Transverse colon (tissue), 4 donors: ENCODE measurements around the gene RAB1A. TPM values are rescaled to one million over a fixed set of nuclear protein-coding genes. Genes with fewer than 3 reads are reported as not detected.
"Not testable (repeated sequence)": the region's sequence is repeated elsewhere in the genome, so short reads cannot be mapped to it uniquely, and the experiment has no call there.

Source experiments
- DNase-seq: peaks from one replicate; pipeline ENCODE4 v3.0.0-alpha.2; 2019
- H3K27ac ChIP-seq, 4 donors: fragments of 200-600 bp; sonication (generic); 2 replicates each; pipeline ENCODE4 v1.5.1; 2016 to 2018; ENCODE audit warnings: inconsistent platforms in 4 of 4
- H3K27me3 ChIP-seq: fragments of 200-600 bp; sonication (generic); 2 replicates; pipeline ENCODE4 v1.5.1; 2017; ENCODE audit warnings: inconsistent platforms
- H3K36me3 ChIP-seq, 4 donors: fragments of 200-600 bp; sonication (generic); 2 replicates each; pipeline ENCODE4 v1.5.1; 2017 to 2019; ENCODE audit warnings: inconsistent platforms in 4 of 4
- H3K4me1 ChIP-seq, 4 donors: fragments of 200-600 bp; sonication (generic); 2 replicates each; pipeline ENCODE4 v1.5.1; 2017 to 2020; ENCODE audit warnings: inconsistent platforms in 4 of 4
- H3K4me3 ChIP-seq, 4 donors: fragments of 200-600 bp; sonication (generic); 1 replicate in 1 of 4; 2 replicates in 3 of 4; pipeline versions ENCODE4 v1.5.1 to v1.6.1; 2017 to 2019; ENCODE audit warnings: inconsistent platforms in 4 of 4
- H3K9me3 ChIP-seq, 2 donors: fragments of 200-600 bp; sonication (generic); 2 replicates each; pipeline ENCODE4 v1.5.1; 2017 to 2019; ENCODE audit warnings: inconsistent platforms in 2 of 2
- EP300 ChIP-seq: sonication (generic); formaldehyde crosslinking; IDR thresholded peaks from one replicate; pipeline ENCODE4 v1.6.1; 2017; ENCODE audit warnings: antibody characterized with exemption, low read depth
- POLR2A ChIP-seq: fragments of 450-650 bp; IDR thresholded peaks from one replicate; pipeline ENCODE4 v1.6.1; 2016; ENCODE audit warnings: antibody characterized with exemption, mild to moderate bottlenecking, moderate library complexity
- POLR2AphosphoS5 ChIP-seq, 3 donors: sonication (generic); formaldehyde crosslinking; IDR thresholded peaks; one replicate each; pipeline ENCODE4 v1.6.1; 2016; ENCODE audit warnings: antibody characterized with exemption in 3 of 3
- WGBS, 2 donors: methylation state at CpG; one replicate each; pipeline ENCODE4 v1.1.5; 2018; ENCODE audit warnings: low coverage in 1 of 2; 5-methylcytosine and 5-hydroxymethylcytosine counted together
- in situ Hi-C, 4 donors: fragments of 200-750 bp; cut with MboI; loops; one replicate each; pipeline versions ENCODE4 v1.15.0 to v1.15.1; 2017; ENCODE audit warnings: low sequenced_read_pairs in 3 of 4, low pct_ligation_motif_present in 1 of 4, low pct_unique_long_range_greater_than_20kb in 1 of 4
- intact Hi-C: fragments of 100-400 bp; cut with DNase I; formaldehyde crosslinking; loops from one replicate; pipeline ENCODE4 v1.15.1; 2023; ENCODE audit warnings: low total_unique reads
- total RNA-seq, 4 donors: library from RNA; depleted of rRNA; stranded (reverse); fragments of >200 nt; gene quantifications; one replicate each; pipeline ENCODE4 v1.1.0, GENCODE V29; 2016
- TF ChIP-seq, protein P1 (sequence below), 5 experiments: fragments of 200-600 bp in 3 of 5; fragments of 450-650 bp in 2 of 5; sonication (generic) in 3 of 5; IDR thresholded peaks; 1 replicate in 2 of 5; 2 replicates in 3 of 5; pipeline ENCODE4 v1.5.1; 2016 to 2017; ENCODE audit warnings: antibody characterized with exemption in 5 of 5, inconsistent platforms in 3 of 5, mild to moderate bottlenecking in 2 of 5, moderate library complexity in 1 of 5

Gene RAB1A
- total RNA-seq, 4 donors from 2014 or later = 16.9 to 98.3 (median 55.0) TPM

DNA sequence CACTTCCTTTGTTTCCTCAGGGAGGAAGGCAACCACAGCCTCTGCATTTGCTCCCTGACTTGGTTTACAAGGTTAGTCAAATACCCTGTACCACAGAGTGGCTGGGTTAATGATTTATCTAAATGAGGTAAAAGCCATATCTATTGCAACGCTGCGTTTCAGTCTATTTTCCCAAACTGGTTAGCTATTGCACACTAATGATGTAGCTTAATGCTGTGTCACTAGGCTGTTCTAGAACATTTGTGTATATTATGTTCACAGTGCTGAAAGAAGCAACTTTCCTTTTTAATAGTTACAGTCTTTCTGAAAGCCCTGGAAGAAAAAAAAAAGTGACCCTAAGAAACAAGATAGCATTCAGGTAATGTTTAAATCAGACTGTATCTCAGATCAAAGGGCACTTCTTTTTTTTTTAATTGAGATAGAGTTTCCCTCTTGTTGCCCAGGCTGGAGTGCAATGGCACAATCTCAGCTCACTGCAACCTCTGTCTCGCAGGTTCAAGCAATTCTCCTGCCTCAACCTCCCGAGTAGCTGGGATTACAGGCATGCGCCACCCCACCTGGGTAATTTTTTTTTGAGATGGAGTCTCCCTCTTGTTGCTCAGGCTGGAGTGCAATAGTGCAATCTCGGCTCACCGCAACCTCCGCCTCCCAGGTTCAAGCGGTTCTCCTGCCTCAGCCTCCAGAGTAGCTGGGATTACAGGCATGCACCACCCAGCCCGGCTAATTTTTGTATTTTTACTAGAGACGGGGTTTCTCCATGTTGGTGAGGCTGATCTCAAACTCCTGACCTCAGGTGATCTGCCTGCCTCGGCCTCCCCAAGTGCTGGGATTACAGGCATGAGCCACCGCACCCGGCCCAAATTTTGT lies 40.9 kb upstream of the RAB1A start:
- 64 to 65% methylated on average over 2 to 14 of the region's 14 CpGs for WGBS, 2 donors
- peak in 2 of 3 donors; percentile 21 to 22 for TF ChIP-seq POLR2AphosphoS5 (IDR thresholded peaks at IDR 0.05)
- intact Hi-C loops, H3K9me3 ChIP-seq, H3K36me3 ChIP-seq, H3K27me3 ChIP-seq, H3K4me3 ChIP-seq: not testable (repeated sequence)
- in situ Hi-C loops = loop anchor here in 2 of 4 donors (10.0 to 25.0 kb wide), 2 partner anchors 256 to 259 kb away; no protein-coding TSS in a partner anchor
- H3K27ac ChIP-seq = peak overlapping the region; percentile 71 to 81 (median 77)
- peaks cover 0 to 26% (median 6%) of the 10 kb centered on the region in 4 donors for H3K4me1 ChIP-seq
- peak; percentile 33 for DNase-seq

DNA sequence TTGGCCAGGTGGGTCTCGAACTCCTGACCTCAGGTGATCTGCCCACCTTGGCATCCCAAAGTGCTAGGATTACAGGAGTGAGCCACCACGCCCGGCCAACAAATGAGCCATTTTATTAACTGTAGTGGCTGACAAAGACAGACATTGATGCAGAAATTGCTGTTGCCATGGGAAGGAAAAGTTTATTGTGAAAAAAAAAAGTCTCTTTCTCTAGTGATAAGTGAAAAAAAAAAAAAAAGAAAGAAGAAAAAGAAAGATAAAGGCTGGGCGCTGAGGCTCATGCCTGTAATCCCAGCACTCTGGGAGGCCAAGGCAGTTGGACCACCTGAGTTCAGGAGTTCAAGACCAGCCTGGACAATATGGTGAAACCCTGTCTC lies 39.8 kb upstream of the RAB1A start:
- 65 to 76% methylated on average over 3 to 4 of the region's 4 CpGs for WGBS, 2 donors
- Histone ChIP-seq H3K4me1 (peaks cover 0 to 32% (median 6%) of the 10 kb centered on the region in 4 donors), H3K27ac (peak overlapping the region in 3 of 4 donors; percentile 73 to 81 (median 81)), H3K9me3 (no peaks in the 10 kb centered on the region), H3K27me3 (no peaks in the 10 kb centered on the region), H3K4me3 (no peak overlapping the region), H3K36me3 (no peaks in the 10 kb centered on the region)
- in situ Hi-C loops = loop anchor here in 2 of 4 donors (10.0 to 25.0 kb wide), 2 partner anchors 255 to 257 kb away; no protein-coding TSS in a partner anchor
- TF ChIP-seq EP300 (no peak), POLR2A (no peak), POLR2AphosphoS5 (IDR thresholded peaks at IDR 0.05) (no peak)
- TF ChIP-seq, protein P1, sequence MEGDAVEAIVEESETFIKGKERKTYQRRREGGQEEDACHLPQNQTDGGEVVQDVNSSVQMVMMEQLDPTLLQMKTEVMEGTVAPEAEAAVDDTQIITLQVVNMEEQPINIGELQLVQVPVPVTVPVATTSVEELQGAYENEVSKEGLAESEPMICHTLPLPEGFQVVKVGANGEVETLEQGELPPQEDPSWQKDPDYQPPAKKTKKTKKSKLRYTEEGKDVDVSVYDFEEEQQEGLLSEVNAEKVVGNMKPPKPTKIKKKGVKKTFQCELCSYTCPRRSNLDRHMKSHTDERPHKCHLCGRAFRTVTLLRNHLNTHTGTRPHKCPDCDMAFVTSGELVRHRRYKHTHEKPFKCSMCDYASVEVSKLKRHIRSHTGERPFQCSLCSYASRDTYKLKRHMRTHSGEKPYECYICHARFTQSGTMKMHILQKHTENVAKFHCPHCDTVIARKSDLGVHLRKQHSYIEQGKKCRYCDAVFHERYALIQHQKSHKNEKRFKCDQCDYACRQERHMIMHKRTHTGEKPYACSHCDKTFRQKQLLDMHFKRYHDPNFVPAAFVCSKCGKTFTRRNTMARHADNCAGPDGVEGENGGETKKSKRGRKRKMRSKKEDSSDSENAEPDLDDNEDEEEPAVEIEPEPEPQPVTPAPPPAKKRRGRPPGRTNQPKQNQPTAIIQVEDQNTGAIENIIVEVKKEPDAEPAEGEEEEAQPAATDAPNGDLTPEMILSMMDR (IDR thresholded peaks at IDR 0.05) = no peak
- intact Hi-C loops = no loop called here
- no peak for DNase-seq

DNA sequence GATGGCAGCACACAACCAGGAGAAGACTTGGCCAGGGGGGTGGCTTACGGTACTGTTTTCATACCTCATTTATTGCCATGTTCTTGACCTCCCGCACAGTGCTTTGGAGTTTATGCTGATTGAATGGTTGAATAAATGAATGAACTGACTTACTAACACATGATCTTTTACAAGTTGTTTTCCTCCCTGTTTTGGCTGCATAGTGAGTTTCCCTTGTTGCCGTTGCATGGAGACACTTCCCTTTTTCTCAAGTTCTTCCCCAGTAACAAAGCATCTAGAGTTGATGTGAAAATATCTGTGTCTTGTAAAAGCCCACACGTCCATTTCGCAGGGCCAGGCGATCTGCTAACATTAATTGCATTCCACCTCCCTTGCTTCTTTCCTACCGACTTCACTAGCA lies 35.7 kb upstream of the RAB1A start:
- peaks cover 3 to 48% (median 20%) of the 10 kb centered on the region in 4 donors for H3K4me1 ChIP-seq
- DNase-seq = no peak
- no peaks in the 10 kb centered on the region for H3K27me3 ChIP-seq
- WGBS, 2 donors = 69 to 77% methylated on average over 7 of the region's 7 CpGs
- H3K9me3 ChIP-seq = no peaks in the 10 kb centered on the region
- H3K36me3 ChIP-seq = no peaks in the 10 kb centered on the region
- peak overlapping the region in 3 of 4 donors; percentile 18 to 56 (median 20) for H3K27ac ChIP-seq
- H3K4me3 ChIP-seq = no peak overlapping the region
- TF ChIP-seq POLR2AphosphoS5 (IDR thresholded peaks at IDR 0.05) = no peak
- in situ Hi-C loops (loop anchor here in 1 of 4 donors (25.0 kb wide), 1 partner anchor 253 kb away; no protein-coding TSS in a partner anchor), intact Hi-C loops (no loop called here)

DNA sequence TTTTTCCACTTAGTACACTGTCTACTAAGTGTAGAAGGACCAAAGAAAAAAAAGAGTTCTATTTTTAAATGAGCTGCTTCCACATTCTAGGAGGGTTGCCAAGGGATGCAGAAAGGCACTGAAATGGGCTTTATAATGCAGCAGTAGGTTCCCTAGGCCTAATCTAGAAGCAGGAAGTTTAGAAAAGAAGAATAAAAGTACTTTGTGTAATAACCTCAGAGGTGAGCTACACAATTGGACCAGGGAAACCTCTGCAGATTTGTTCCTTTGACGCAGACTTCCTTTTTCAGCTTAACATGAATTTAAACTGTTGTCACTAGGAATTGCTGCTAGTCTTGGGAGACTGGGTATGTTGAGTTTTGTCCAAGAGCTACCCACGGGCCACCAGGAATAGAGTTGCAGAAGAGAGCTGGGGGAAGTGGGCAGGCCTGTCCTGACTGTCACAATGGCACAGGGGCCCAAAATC lies 34.6 kb upstream of the RAB1A start:
- TF ChIP-seq EP300 (no peak), POLR2AphosphoS5 (IDR thresholded peaks at IDR 0.05) (peak in 1 of 3 donors; percentile 6)
- in situ Hi-C loops (loop anchor here in 1 of 4 donors (25.0 kb wide), 1 partner anchor 252 kb away; no protein-coding TSS in a partner anchor), intact Hi-C loops (no loop called here)
- H3K36me3 ChIP-seq = no peaks in the 10 kb centered on the region
- no peaks in the 10 kb centered on the region for H3K9me3 ChIP-seq
- H3K27ac ChIP-seq = peak overlapping the region; percentile 18 to 56 (median 28)
- H3K4me1 ChIP-seq = peaks cover 3 to 48% (median 20%) of the 10 kb centered on the region in 4 donors
- DNase-seq = no peak
- WGBS, 2 donors = 33 to 50% methylated on average over 1 to 2 of the region's 2 CpGs
- no peak overlapping the region for H3K4me3 ChIP-seq
- H3K27me3 ChIP-seq = no peaks in the 10 kb centered on the region

DNA sequence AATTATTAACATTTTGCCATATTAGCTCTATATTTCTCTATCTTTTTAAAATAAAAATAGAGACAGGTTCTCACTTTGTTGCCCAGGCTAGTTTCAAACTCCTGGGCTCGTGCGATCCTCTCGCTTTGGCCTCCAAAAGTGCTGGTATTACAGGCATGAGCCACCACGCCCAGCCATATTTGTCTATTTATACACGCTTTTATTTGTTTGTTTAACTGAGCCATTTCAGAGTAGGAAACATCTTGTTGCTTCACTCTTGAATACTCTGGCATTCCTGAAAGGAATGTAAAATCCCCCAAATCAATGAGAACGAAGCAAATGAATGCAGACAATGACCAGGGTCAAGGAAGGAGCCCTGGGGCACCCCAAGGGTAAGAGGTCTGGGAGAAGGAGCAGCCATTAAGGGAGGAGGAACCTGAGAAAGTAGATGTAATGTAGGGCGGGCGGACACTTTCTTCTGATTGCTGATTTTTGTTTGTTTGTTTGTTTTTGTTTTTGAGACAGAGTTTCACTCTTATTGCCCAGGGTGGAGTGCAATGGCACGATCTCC lies 31.7 kb upstream of the RAB1A start:
- Histone ChIP-seq H3K27me3 (no peaks in the 10 kb centered on the region), H3K4me1 (peaks cover 3 to 50% (median 20%) of the 10 kb centered on the region in 4 donors), H3K27ac (no peak overlapping the region), H3K4me3 (no peak overlapping the region), H3K9me3 (no peaks in the 10 kb centered on the region), H3K36me3 (no peaks in the 10 kb centered on the region)
- WGBS, 2 donors = 51 to 61% methylated on average over 9 of the region's 9 CpGs
- in situ Hi-C loops (loop anchor here in 1 of 4 donors (25.0 kb wide), 1 partner anchor 249 kb away; no protein-coding TSS in a partner anchor), intact Hi-C loops (no loop called here)
- TF ChIP-seq EP300 = no peak
- TF ChIP-seq, protein P1 (IDR thresholded peaks at IDR 0.05) = no peak
- TF ChIP-seq POLR2A = no peak
- TF ChIP-seq POLR2AphosphoS5 (IDR thresholded peaks at IDR 0.05) = no peak
- peak; percentile 33 for DNase-seq
